Liver (tissue), 3 donors: ENCODE data around the gene THBS1.

Source experiments
- CTCF ChIP-seq: fragments of 150-350 bp; IDR thresholded peaks from 2 replicates; pipeline ENCODE4 v1.5.1; 2017; ENCODE audit warnings: improper control_type of control experiment, low read depth, low read length; ENCODE audit not compliant: missing input control
- JUND ChIP-seq, 2 donors: IDR thresholded peaks; 2 replicates each; pipeline ENCODE4 v1.6.1; 2016; ENCODE audit warnings: antibody characterized with exemption in 2 of 2
- MAX ChIP-seq: IDR thresholded peaks from 2 replicates; pipeline ENCODE4 v1.6.1; 2016; ENCODE audit warnings: antibody characterized with exemption
- RAD21 ChIP-seq, 2 donors: IDR thresholded peaks; 2 replicates each; pipeline ENCODE4 v1.6.1; 2016; ENCODE audit warnings: antibody characterized with exemption in 2 of 2, mild to moderate bottlenecking in 2 of 2
- donor health status: healthy.
- donor health status: healthy.

GRCh38 chr15:39591896-39592315, 11.0 kb downstream of the THBS1 start:
- TF ChIP-seq CTCF = no peak
- no peak for TF ChIP-seq RAD21 (IDR thresholded peaks at IDR 0.05)
- no peak for TF ChIP-seq JUND (IDR thresholded peaks at IDR 0.05)
- TF ChIP-seq MAX = no peak
